Activated effector memory CD4-positive, alpha-beta T cell treated with Interleukin-2 at 50 U/mL for 16 hours (primary cell): ENCODE results near the gene FAM210B.
"Not testable (repeated sequence)": the region's sequence is repeated elsewhere in the genome, so short reads cannot be mapped to it uniquely, and the experiment has no call there.

Experiments
- DNase-seq: peaks from one replicate; pipeline ENCODE4 v3.0.0-alpha.2; 2020

FAM210B gene

GRCh38 chr20:56358600-56359211, at the start of gene FAM210B:
TSS of gene FAM210B (plus strand) at chr20:56358974. CDS start at chr20:56359006, 32 bp downstream.
- DNase-seq, result peak; percentile 79

- DNase-seq, result no peak
These were observed 42.7 kb upstream of the FAM210B start for GRCh38 chr20:56316051-56316450.

GRCh38 chr20:56316483-56316882, 42.3 kb upstream of the FAM210B start:
- no peak for DNase-seq

- no peak for DNase-seq
These were observed 36.1 kb upstream of the FAM210B start for GRCh38 chr20:56322681-56323080.

GRCh38 chr20:56323206-56323605, 35.6 kb upstream of the FAM210B start:
- no peak for DNase-seq

- no peak for DNase-seq
These were observed 35.1 kb upstream of the FAM210B start for GRCh38 chr20:56323656-56324055.

GRCh38 chr20:56324806-56325205, 34.0 kb upstream of the FAM210B start:
- no peak for DNase-seq

GRCh38 chr20:56328861-56329260, 29.9 kb upstream of the FAM210B start:
- no peak for DNase-seq

GRCh38 chr20:56336709-56337108, 22.1 kb upstream of the FAM210B start:
- DNase-seq, result not testable (repeated sequence)

GRCh38 chr20:56342783-56343182, 16.0 kb upstream of the FAM210B start:
- no peak for DNase-seq

GRCh38 chr20:56343861-56344381, 14.9 kb upstream of the FAM210B start:
- DNase-seq, result no peak

GRCh38 chr20:56345911-56346310, 12.9 kb upstream of the FAM210B start:
- DNase-seq, result no peak

- no peak for DNase-seq
These were observed 11.0 kb upstream of the FAM210B start for GRCh38 chr20:56347628-56348304.

- no peak for DNase-seq
These were observed 10.5 kb upstream of the FAM210B start for GRCh38 chr20:56348305-56348693.

GRCh38 chr20:56348746-56349145, 10.0 kb upstream of the FAM210B start:
- no peak for DNase-seq

GRCh38 chr20:56350842-56351241, 7.9 kb upstream of the FAM210B start:
- DNase-seq, result no peak

GRCh38 chr20:56352345-56353055, 6.3 kb upstream of the FAM210B start:
- no peak for DNase-seq

- DNase-seq, result no peak
These were observed 5.4 kb upstream of the FAM210B start for GRCh38 chr20:56353356-56353755.

GRCh38 chr20:56358070-56358469, 704 bp upstream of the FAM210B start:
- DNase-seq, result no peak

GRCh38 chr20:56359212-56360132, 698 bp downstream of the FAM210B start:
- no peak for DNase-seq

GRCh38 chr20:56360133-56360907, 1.5 kb downstream of the FAM210B start:
- DNase-seq, result no peak

- no peak for DNase-seq
These were observed 2.1 kb downstream of the FAM210B start for GRCh38 chr20:56360908-56361205.
